ENCODE measurements around the gene EHHADH.

The EHHADH gene

DNA sequence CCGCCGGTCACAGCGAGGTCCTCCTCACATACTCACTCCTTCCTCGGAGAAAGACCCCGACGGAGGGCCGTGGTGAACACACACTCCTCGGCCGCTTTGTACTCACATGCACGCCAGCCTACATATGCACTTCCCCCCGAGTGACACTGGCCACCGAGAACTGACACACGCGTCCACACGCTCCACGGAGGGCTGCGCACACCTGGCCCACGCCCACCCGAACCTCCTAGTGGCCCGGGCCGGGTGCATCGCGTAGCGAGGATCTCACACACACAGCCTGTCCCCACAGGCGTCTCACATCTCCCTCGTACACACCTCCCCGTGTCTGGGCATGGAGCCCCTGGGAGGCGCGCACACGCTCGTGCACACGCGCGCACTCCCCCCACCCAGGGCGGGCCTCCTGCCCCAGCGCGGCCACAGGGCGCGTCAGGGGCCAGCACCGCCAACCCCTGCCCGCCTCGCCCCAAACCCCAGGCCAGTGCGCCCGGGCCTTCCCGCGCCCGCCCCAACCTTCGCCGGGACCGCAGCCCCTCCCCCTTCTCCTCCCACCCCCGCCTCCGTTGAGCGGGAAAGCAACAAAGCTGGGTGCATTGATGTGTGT is 100.6 kb downstream of the EHHADH start:
- H3K27me3 ChIP-seq (ENCODE audit: control insufficient read depth, insufficient read depth, low read length), result peaks cover 41% of the 10 kb centered on the region
- H3K36me3 ChIP-seq (ENCODE audit: control insufficient read depth, low read depth, low read length), result no peaks in the 10 kb centered on the region
- H3K9me3 ChIP-seq (ENCODE audit: control insufficient read depth, low read depth, low read length), result no peaks in the 10 kb centered on the region
- peaks cover 5% of the 10 kb centered on the region for H3K4me1 ChIP-seq (ENCODE audit: control insufficient read depth, low read depth, low read length)
- no peak overlapping the region for H3K27ac ChIP-seq (ENCODE audit: low read length)
- H3K9ac ChIP-seq (ENCODE audit: low read length), result peak overlapping the region; percentile 57
- peak overlapping the region; percentile 76 for H3K4me3 ChIP-seq (ENCODE audit: low read length)

GRCh38 chr3:185152410-185153170 is 101.3 kb downstream of the EHHADH start, which contains the start of gene C3orf70:
C3orf70 (minus strand) TSS chr3:185153060; CDS start chr3:185152823, 237 bp downstream.
- Histone ChIP-seq H3K4me3 (ENCODE audit: low read length) (peak within 1 kb of the TSS; percentile 76), H3K9ac (ENCODE audit: low read length) (peak within 1 kb of the TSS; percentile 68), H3K9me3 (ENCODE audit: control insufficient read depth, low read depth, low read length) (no peaks in the 10 kb centered on the region), H3K27ac (ENCODE audit: low read length) (no peak within 1 kb of the TSS), H3K4me1 (ENCODE audit: control insufficient read depth, low read depth, low read length) (peaks cover 5% of the 10 kb centered on the region), H3K27me3 (ENCODE audit: control insufficient read depth, insufficient read depth, low read length) (peaks cover 41% of the 10 kb centered on the region), H3K36me3 (ENCODE audit: control insufficient read depth, low read depth, low read length) (no peaks in the 10 kb centered on the region)

DNA sequence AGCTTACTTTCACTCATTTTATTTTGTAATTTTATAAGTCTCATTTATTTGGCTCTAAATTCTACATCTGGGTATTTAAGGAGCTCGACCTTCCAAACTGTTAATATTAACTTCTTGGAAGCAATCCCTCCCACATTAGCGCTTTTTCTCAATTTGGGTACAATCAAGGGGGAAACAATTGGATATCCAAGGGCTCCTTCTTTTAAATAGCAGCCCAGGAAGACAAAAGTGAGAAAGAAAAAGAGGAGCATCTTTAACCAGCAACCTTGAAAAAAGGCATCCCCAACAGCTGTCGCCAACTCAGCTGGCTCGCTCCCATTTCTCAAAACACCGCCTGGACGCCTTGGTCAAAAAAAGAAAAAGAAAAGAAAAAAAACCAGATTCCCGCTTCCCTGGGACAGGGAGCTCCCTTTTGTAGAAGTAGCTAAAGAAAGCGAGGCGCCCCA is 101.9 kb downstream of the EHHADH start:
- H3K4me1 ChIP-seq (ENCODE audit: control insufficient read depth, low read depth, low read length), result peaks cover 9% of the 10 kb centered on the region
- H3K27me3 ChIP-seq (ENCODE audit: control insufficient read depth, insufficient read depth, low read length), result peaks cover 41% of the 10 kb centered on the region
- peak overlapping the region; percentile 76 for H3K4me3 ChIP-seq (ENCODE audit: low read length)
- H3K36me3 ChIP-seq (ENCODE audit: control insufficient read depth, low read depth, low read length), result no peaks in the 10 kb centered on the region
- no peaks in the 10 kb centered on the region for H3K9me3 ChIP-seq (ENCODE audit: control insufficient read depth, low read depth, low read length)
- peak overlapping the region; percentile 68 for H3K9ac ChIP-seq (ENCODE audit: low read length)
- no peak overlapping the region for H3K27ac ChIP-seq (ENCODE audit: low read length)

- Histone ChIP-seq H3K4me1 (ENCODE audit: control insufficient read depth, low read depth, low read length) (peaks cover 15% of the 10 kb centered on the region), H3K27me3 (ENCODE audit: control insufficient read depth, insufficient read depth, low read length) (peaks cover 41% of the 10 kb centered on the region), H3K27ac (ENCODE audit: low read length) (no peak overlapping the region), H3K36me3 (ENCODE audit: control insufficient read depth, low read depth, low read length) (no peaks in the 10 kb centered on the region), H3K9me3 (ENCODE audit: control insufficient read depth, low read depth, low read length) (no peaks in the 10 kb centered on the region), H3K4me3 (ENCODE audit: low read length) (peak overlapping the region; percentile 76), H3K9ac (ENCODE audit: low read length) (peak overlapping the region; percentile 68)
Measured at GRCh38 chr3:185151101-185151963, 102.5 kb downstream of the EHHADH start.

GRCh38 chr3:185150561-185150960 is 103.3 kb downstream of the EHHADH start:
- peaks cover 41% of the 10 kb centered on the region for H3K27me3 ChIP-seq (ENCODE audit: control insufficient read depth, insufficient read depth, low read length)
- no peak overlapping the region for H3K9ac ChIP-seq (ENCODE audit: low read length)

DNA sequence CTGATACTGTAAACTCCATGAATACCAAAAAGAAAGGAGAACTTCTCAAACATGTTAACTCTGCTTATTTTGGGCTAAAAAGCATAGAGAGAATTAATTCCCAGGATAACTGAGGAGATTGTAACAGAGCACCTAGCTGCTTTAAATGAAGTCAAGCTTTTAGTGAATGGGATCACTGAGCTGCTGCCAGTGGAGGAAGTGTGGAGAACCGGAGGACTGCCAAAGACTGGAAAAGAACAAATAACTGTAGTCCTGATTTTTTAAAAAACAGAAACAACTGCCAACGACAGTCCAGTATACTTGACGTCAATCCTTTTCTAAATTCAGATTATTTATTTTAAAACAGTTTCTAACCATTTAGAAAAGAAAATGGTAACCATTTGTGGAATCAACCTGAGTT is 104.3 kb downstream of the EHHADH start:
- Histone ChIP-seq H3K9me3 (ENCODE audit: control insufficient read depth, low read depth, low read length) (no peaks in the 10 kb centered on the region), H3K27ac (ENCODE audit: low read length) (no peak overlapping the region), H3K4me1 (ENCODE audit: control insufficient read depth, low read depth, low read length) (peaks cover 15% of the 10 kb centered on the region), H3K9ac (ENCODE audit: low read length) (no peak overlapping the region), H3K36me3 (ENCODE audit: control insufficient read depth, low read depth, low read length) (no peaks in the 10 kb centered on the region), H3K27me3 (ENCODE audit: control insufficient read depth, insufficient read depth, low read length) (peaks cover 41% of the 10 kb centered on the region), H3K4me3 (ENCODE audit: low read length) (no peak overlapping the region)

More at GRCh38 chr3:185150561-185150960, 103.3 kb downstream of the EHHADH start:
- H3K4me1 ChIP-seq (ENCODE audit: control insufficient read depth, low read depth, low read length), result peaks cover 15% of the 10 kb centered on the region
- H3K9me3 ChIP-seq (ENCODE audit: control insufficient read depth, low read depth, low read length), result no peaks in the 10 kb centered on the region
- no peak overlapping the region for H3K4me3 ChIP-seq (ENCODE audit: low read length)
- no peaks in the 10 kb centered on the region for H3K36me3 ChIP-seq (ENCODE audit: control insufficient read depth, low read depth, low read length)
- H3K27ac ChIP-seq (ENCODE audit: low read length), result no peak overlapping the region

DNA sequence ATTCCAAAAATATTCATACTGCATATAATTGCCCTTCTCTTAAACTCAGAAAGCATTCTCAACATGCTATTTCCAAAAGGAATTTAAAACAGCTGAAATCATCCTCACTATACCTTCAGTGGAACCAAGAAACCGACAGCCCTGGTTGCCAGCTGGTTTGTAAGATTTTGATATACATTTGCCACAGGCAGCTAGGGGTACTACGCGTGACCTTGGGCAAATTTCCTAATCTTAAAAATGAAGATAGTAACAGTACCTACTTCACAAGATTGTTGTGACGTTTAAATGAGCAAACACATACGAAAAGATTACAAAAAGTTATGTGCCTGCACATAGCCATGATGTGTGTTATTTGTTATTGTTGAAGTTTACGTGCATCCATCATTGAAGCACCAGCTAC is 108.3 kb downstream of the EHHADH start:
- H3K9me3 ChIP-seq (ENCODE audit: control insufficient read depth, low read depth, low read length), result no peaks in the 10 kb centered on the region
- peaks cover 10% of the 10 kb centered on the region for H3K4me1 ChIP-seq (ENCODE audit: control insufficient read depth, low read depth, low read length)
- peaks cover 7% of the 10 kb centered on the region for H3K27me3 ChIP-seq (ENCODE audit: control insufficient read depth, insufficient read depth, low read length)
- H3K4me3 ChIP-seq (ENCODE audit: low read length), result no peak overlapping the region
- no peaks in the 10 kb centered on the region for H3K36me3 ChIP-seq (ENCODE audit: control insufficient read depth, low read depth, low read length)
- H3K27ac ChIP-seq (ENCODE audit: low read length), result no peak overlapping the region
- no peak overlapping the region for H3K9ac ChIP-seq (ENCODE audit: low read length)

- H3K27ac ChIP-seq (ENCODE audit: low read length), result no peak overlapping the region
- H3K36me3 ChIP-seq (ENCODE audit: control insufficient read depth, low read depth, low read length), result no peaks in the 10 kb centered on the region
- H3K4me1 ChIP-seq (ENCODE audit: control insufficient read depth, low read depth, low read length), result peaks cover 10% of the 10 kb centered on the region
- H3K4me3 ChIP-seq (ENCODE audit: low read length), result no peak overlapping the region
- no peaks in the 10 kb centered on the region for H3K9me3 ChIP-seq (ENCODE audit: control insufficient read depth, low read depth, low read length)
- no peak overlapping the region for H3K9ac ChIP-seq (ENCODE audit: low read length)
- no peaks in the 10 kb centered on the region for H3K27me3 ChIP-seq (ENCODE audit: control insufficient read depth, insufficient read depth, low read length)
Measured at GRCh38 chr3:185144784-185145183, 109.1 kb downstream of the EHHADH start.

Data from iPS-18a (cell line).